ENCODE results near the gene S100P.

S100P gene

DNA sequence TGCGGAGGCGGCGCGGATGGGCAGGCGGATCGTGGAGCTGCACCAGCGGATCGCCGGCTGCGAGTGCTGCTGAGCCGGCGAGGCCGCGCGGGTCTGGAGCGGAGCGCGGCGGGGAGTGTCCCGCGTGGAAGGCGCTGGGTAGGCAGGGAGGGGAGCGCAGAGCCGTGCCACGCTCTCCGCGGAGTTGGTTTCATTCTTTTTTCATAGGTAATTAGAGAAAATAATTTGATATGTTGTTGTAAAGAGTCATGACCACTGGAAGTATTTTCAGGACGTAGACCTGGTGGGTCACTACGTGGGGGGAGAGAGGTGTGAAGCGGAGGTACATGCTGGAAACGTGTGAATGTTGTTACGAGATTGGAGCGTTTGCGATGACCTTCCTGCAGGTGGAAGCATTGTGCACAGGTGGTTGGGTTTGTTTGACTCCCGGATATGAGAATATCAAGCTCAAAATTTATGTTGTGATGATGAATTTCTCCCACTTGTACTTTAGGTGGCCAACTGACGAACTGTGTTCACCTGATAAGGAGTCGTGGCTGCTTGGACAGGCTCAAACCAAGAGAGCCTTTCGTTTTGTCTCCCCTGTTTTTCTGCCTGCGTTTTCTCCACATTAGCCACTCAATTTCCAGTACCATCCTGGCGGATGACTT, 19.1 kb upstream of the S100P start:
- H3K4me3 ChIP-seq (ENCODE audit: low read depth, low read length) = peak overlapping the region; percentile 73
- TF ChIP-seq, protein P1, sequence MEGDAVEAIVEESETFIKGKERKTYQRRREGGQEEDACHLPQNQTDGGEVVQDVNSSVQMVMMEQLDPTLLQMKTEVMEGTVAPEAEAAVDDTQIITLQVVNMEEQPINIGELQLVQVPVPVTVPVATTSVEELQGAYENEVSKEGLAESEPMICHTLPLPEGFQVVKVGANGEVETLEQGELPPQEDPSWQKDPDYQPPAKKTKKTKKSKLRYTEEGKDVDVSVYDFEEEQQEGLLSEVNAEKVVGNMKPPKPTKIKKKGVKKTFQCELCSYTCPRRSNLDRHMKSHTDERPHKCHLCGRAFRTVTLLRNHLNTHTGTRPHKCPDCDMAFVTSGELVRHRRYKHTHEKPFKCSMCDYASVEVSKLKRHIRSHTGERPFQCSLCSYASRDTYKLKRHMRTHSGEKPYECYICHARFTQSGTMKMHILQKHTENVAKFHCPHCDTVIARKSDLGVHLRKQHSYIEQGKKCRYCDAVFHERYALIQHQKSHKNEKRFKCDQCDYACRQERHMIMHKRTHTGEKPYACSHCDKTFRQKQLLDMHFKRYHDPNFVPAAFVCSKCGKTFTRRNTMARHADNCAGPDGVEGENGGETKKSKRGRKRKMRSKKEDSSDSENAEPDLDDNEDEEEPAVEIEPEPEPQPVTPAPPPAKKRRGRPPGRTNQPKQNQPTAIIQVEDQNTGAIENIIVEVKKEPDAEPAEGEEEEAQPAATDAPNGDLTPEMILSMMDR (IDR thresholded peaks at IDR 0.05; ENCODE audit: low read depth, low read length) = no peak

DNA sequence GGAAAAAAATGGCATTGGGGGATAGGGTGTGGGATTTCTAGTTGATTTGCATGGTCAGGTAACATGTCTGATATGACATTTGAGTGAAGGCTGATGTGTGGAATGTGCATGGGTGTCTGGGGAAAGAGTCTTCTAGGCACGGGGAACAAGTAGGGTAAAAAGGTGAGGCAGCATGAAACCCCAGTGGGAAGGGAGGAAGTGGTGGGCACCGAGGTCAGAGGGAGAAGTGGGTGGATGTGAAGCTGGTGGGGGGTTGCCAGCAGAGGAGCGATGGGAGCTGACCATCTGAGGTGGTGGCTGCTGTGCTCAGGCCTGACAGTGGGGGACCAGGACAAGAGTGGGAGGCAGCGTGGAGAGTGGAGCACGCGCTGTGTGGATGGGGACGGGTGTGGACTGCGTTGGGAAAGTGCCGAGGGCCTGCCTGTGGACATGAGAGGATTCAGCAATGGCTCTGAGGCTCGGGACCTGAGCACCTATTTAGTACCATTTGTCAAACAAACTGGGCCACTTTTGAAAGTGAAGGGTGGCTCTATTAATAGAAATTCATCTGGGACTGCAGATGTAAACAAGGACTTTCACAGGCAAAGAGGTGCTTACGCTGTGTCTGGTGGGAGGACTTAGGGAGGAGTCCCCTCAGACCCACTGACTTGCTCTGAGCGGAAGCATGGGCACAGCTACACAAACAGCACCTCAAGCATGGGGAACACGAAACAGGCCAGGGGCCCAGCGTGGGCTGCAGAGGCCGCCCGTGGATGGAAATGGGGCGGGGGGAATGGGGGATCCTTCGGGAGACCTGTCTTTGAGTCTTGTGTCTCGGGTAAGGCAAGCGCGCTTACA, 16.7 kb upstream of the S100P start:
- TF ChIP-seq, protein P1 (IDR thresholded peaks at IDR 0.05; ENCODE audit: low read depth, low read length) = no peak
- no peak overlapping the region for H3K4me3 ChIP-seq (ENCODE audit: low read depth, low read length)

- TF ChIP-seq, protein P1 (IDR thresholded peaks at IDR 0.05; ENCODE audit: low read depth, low read length) = no peak
- H3K4me3 ChIP-seq (ENCODE audit: low read depth, low read length) = no peak overlapping the region
Observed at GRCh38 chr4:6680372-6681034, 13.2 kb upstream of the S100P start.

DNA sequence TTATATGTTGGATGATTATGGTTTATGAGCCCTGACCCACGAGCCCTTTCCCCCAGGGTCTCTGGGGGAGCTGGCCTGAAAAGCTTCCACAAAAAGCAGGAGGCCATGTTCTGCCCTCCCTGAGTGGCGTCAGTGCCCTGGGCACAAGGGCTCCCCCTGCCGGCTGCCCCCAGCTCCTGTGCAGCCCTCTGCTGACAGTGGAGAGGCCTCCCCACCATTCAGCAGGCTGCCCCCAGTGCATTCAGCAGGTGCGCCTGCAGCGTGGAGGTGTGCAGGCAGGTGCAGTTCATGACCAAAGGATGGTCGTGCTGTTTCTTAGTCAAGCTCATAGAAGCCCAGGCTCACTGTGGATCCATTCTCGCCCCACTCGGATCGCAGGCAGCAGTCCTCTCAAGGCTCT, 12.5 kb upstream of the S100P start:
- TF ChIP-seq, protein P1 (IDR thresholded peaks at IDR 0.05; ENCODE audit: low read depth, low read length) = no peak
- no peak overlapping the region for H3K4me3 ChIP-seq (ENCODE audit: low read depth, low read length)

DNA sequence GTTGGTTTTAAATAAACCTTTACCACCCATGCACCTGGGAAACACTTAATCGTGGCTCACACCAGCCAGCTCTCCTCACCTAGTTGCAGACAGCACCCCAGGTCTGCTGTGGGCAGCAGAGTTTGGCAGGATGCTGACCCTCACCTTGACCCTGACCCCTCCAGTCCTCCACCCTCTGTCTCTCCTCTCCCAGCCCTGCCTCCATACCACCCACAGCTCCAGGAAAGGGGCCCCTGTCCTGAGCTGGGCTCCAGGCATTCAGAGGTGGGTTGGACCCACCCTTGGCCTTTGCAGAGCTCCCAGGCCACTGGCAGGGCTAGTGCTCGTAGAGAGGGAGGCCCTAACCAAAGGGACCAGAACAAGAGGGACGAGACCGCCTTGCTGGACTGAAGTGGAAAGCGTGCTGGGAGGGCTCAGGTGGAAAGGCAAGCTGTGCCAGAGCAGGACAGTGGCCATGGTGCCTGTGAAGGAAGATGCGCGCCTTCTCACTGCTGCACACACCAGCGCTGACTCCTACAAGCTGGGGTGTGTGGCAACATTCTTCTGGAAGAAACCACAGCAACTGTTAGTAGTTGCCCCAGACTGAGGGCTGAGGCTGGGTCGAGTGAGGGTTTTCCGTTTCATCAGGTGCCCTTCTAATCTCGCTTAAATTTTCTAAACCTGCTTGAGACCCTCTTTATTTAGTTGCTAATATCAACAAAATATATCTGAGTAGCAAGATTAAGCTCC, 10.7 kb upstream of the S100P start:
- H3K4me3 ChIP-seq (ENCODE audit: low read depth, low read length) = no peak overlapping the region
- TF ChIP-seq, protein P1 (IDR thresholded peaks at IDR 0.05; ENCODE audit: low read depth, low read length) = no peak

DNA sequence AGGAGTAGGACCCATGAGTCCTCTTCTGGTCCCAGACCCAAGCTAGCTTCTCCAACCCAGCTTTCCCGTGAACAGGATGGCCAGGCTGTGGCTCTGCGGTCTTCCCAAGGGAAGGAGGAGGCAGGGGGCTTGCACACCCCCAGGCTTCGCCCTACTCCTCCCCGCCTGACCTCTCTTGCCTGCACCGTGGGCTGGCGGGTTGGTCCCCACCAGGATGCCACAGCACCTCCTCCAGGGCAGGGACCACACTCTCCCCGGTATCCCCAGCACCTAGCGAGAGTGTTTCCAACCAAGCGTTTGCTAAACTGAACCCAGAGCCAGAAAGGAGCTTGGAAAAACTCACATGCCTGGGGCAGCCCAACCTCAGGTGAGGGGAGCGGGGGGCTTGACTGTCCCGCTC, 9.0 kb upstream of the S100P start:
- TF ChIP-seq, protein P1 (IDR thresholded peaks at IDR 0.05; ENCODE audit: low read depth, low read length) = no peak
- H3K4me3 ChIP-seq (ENCODE audit: low read depth, low read length) = no peak overlapping the region

Measured in WI38 (cell line).